ENCODE measurements around the gene RYR3.

The RYR3 gene

GRCh38 chr15:33473714-33474113 lies 162.9 kb downstream of the RYR3 start:
- in situ Hi-C loops (cut with HindIII; ENCODE audit: low pct_unique_long_range_greater_than_20kb, low sequenced_read_pairs), result no loop called here
- no peak for DNase-seq (ENCODE audit: low read depth in 1 of 2, low spot score in 1 of 2)
- TF ChIP-seq JUND (IDR thresholded peaks at IDR 0.05; ENCODE audit: low read depth), result no peak

- in situ Hi-C loops (cut with HindIII; ENCODE audit: low pct_unique_long_range_greater_than_20kb, low sequenced_read_pairs), result no loop called here
- TF ChIP-seq JUND (IDR thresholded peaks at IDR 0.05; ENCODE audit: low read depth), result no peak
Measured at GRCh38 chr15:33476076-33476475, 165.3 kb downstream of the RYR3 start.

GRCh38 chr15:33476908-33477307 lies 166.1 kb downstream of the RYR3 start:
- no peak for TF ChIP-seq JUND (IDR thresholded peaks at IDR 0.05; ENCODE audit: low read depth)
- no peak for DNase-seq (ENCODE audit: low read depth in 1 of 2, low spot score in 1 of 2)
- in situ Hi-C loops (cut with HindIII; ENCODE audit: low pct_unique_long_range_greater_than_20kb, low sequenced_read_pairs), result no loop called here

More at GRCh38 chr15:33476076-33476475, 165.3 kb downstream of the RYR3 start:
- no peak for DNase-seq (ENCODE audit: low read depth in 1 of 2, low spot score in 1 of 2)

GRCh38 chr15:33489335-33489734 lies 178.6 kb downstream of the RYR3 start:
- no peak for DNase-seq (ENCODE audit: low read depth in 1 of 2, low spot score in 1 of 2)
- TF ChIP-seq JUND (IDR thresholded peaks at IDR 0.05; ENCODE audit: low read depth), result no peak
- in situ Hi-C loops (cut with HindIII; ENCODE audit: low pct_unique_long_range_greater_than_20kb, low sequenced_read_pairs), result no loop called here

GRCh38 chr15:33490703-33491102 lies 179.9 kb downstream of the RYR3 start:
- no peak for TF ChIP-seq JUND (IDR thresholded peaks at IDR 0.05; ENCODE audit: low read depth)
- in situ Hi-C loops (cut with HindIII; ENCODE audit: low pct_unique_long_range_greater_than_20kb, low sequenced_read_pairs), result no loop called here
- DNase-seq (ENCODE audit: low read depth in 1 of 2, low spot score in 1 of 2), result no peak

- no peak for DNase-seq (ENCODE audit: low read depth in 1 of 2, low spot score in 1 of 2)
- no peak for TF ChIP-seq JUND (IDR thresholded peaks at IDR 0.05; ENCODE audit: low read depth)
- in situ Hi-C loops (cut with HindIII; ENCODE audit: low pct_unique_long_range_greater_than_20kb, low sequenced_read_pairs), result no loop called here
Measured at GRCh38 chr15:33492434-33493052, 181.8 kb downstream of the RYR3 start.

- in situ Hi-C loops (cut with HindIII; ENCODE audit: low pct_unique_long_range_greater_than_20kb, low sequenced_read_pairs), result no loop called here
- TF ChIP-seq JUND (IDR thresholded peaks at IDR 0.05; ENCODE audit: low read depth), result no peak
- no peak for DNase-seq (ENCODE audit: low read depth in 1 of 2, low spot score in 1 of 2)
Measured at GRCh38 chr15:33494306-33494705, 183.5 kb downstream of the RYR3 start.

GRCh38 chr15:33500432-33501195 lies 189.8 kb downstream of the RYR3 start:
- in situ Hi-C loops (cut with HindIII; ENCODE audit: low pct_unique_long_range_greater_than_20kb, low sequenced_read_pairs), result no loop called here
- no peak for DNase-seq (ENCODE audit: low read depth in 1 of 2, low spot score in 1 of 2)
- TF ChIP-seq JUND (IDR thresholded peaks at IDR 0.05; ENCODE audit: low read depth), result no peak

GRCh38 chr15:33503681-33504080 lies 192.9 kb downstream of the RYR3 start:
- in situ Hi-C loops (cut with HindIII; ENCODE audit: low pct_unique_long_range_greater_than_20kb, low sequenced_read_pairs), result no loop called here
- no peak for TF ChIP-seq JUND (IDR thresholded peaks at IDR 0.05; ENCODE audit: low read depth)
- DNase-seq (ENCODE audit: low read depth in 1 of 2, low spot score in 1 of 2), result no peak

- TF ChIP-seq JUND (IDR thresholded peaks at IDR 0.05; ENCODE audit: low read depth), result no peak
- no peak for DNase-seq (ENCODE audit: low read depth in 1 of 2, low spot score in 1 of 2)
- in situ Hi-C loops (cut with HindIII; ENCODE audit: low pct_unique_long_range_greater_than_20kb, low sequenced_read_pairs), result no loop called here
Measured at GRCh38 chr15:33506781-33507296, 196.1 kb downstream of the RYR3 start.

- in situ Hi-C loops (cut with HindIII; ENCODE audit: low pct_unique_long_range_greater_than_20kb, low sequenced_read_pairs), result no loop called here
- DNase-seq (ENCODE audit: low read depth in 1 of 2, low spot score in 1 of 2), result no peak
- no peak for TF ChIP-seq JUND (IDR thresholded peaks at IDR 0.05; ENCODE audit: low read depth)
Measured at GRCh38 chr15:33508703-33509102, 197.9 kb downstream of the RYR3 start.

GRCh38 chr15:33515121-33515520 lies 204.4 kb downstream of the RYR3 start:
- DNase-seq (ENCODE audit: low read depth in 1 of 2, low spot score in 1 of 2), result no peak
- in situ Hi-C loops (cut with HindIII; ENCODE audit: low pct_unique_long_range_greater_than_20kb, low sequenced_read_pairs), result no loop called here
- no peak for TF ChIP-seq JUND (IDR thresholded peaks at IDR 0.05; ENCODE audit: low read depth)

GRCh38 chr15:33516563-33516962 lies 205.8 kb downstream of the RYR3 start:
- DNase-seq (ENCODE audit: low read depth in 1 of 2, low spot score in 1 of 2), result no peak
- in situ Hi-C loops (cut with HindIII; ENCODE audit: low pct_unique_long_range_greater_than_20kb, low sequenced_read_pairs), result no loop called here
- TF ChIP-seq JUND (IDR thresholded peaks at IDR 0.05; ENCODE audit: low read depth), result no peak
